Nasal cavity respiratory epithelium epithelial cell of viscerocranial mucosa (primary cell): Measurements from ENCODE around the gene CNNM2. TPM values are rescaled to one million over a fixed set of nuclear protein-coding genes. Genes with fewer than 3 reads are reported as not detected.

Source experiments
- total RNA-seq: library from RNA; depleted of rRNA; stranded (reverse); fragments of >200 nt; gene quantifications from 2 replicates; pipeline ENCODE4 v1.2.3, GENCODE V29; 2014

The CNNM2 gene
- 2.7 and 8.3 TPM in 2 replicates for total RNA-seq

GRCh38 chr10:102917962-102918816 lies at the start of gene CNNM2:
Gene CNNM2 (plus strand): TSS chr10:102918294. CDS start chr10:102918481, 187 bp downstream.

GRCh38 chr10:102869258-102870198 lies 48.6 kb upstream of the CNNM2 start, which contains the start of gene AS3MT:
Gene AS3MT (plus strand): TSS chr10:102869470. CDS start chr10:102869593, 123 bp downstream.

Other genes starting within 250 kb of the CNNM2 start
- gene ARL3, start 203.9 kb upstream of the CNNM2 start, total RNA-seq = 5.5 and 6.5 TPM in 2 replicates
- 2.1 and 2.4 TPM in 2 replicates for gene SFXN2, start 203.7 kb upstream of the CNNM2 start, total RNA-seq
- 26.3 and 44.1 TPM in 2 replicates for gene WBP1L, start 174.3 kb upstream of the CNNM2 start, total RNA-seq
- not detected in 2 replicates for gene CYP17A1, start 80.9 kb upstream of the CNNM2 start, total RNA-seq
- gene BORCS7, start 64.0 kb upstream of the CNNM2 start, total RNA-seq = 8.9 and 20.0 TPM in 2 replicates
- gene AS3MT, start 48.8 kb upstream of the CNNM2 start, total RNA-seq = 2.1 and 5.8 TPM in 2 replicates